Measurements from ENCODE around the gene GAPVD1.
"Not testable (repeated sequence)": the region's sequence is repeated elsewhere in the genome, so short reads cannot be mapped to it uniquely, and the experiment has no call there.

Gene GAPVD1

GRCh38 chr9:125304273-125304672, 42.6 kb downstream of the GAPVD1 start:
- no peak for DNase-seq (ENCODE audit: low read depth)

DNA sequence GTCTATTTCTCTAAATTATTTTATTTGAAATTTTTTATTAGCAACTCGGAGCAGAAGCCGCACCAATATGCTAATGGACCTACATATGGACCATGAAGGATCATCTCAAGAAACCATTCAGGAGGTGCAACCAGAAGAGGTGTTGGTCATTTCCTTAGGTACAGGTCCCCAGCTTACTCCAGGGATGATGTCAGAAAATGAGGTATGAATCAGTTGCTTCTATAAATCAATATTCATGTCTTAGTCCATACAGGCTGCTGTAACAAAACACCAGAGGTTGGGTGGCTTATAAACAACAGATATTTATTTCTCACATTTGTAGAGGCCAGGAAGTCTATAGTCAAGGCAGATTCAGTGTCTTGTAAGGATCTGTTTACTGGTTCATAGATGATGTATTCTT, 50.8 kb downstream of the GAPVD1 start:
- no peak for DNase-seq (ENCODE audit: low read depth)

GRCh38 chr9:125316359-125316758, 54.7 kb downstream of the GAPVD1 start:
- DNase-seq (ENCODE audit: low read depth) = not testable (repeated sequence)

- DNase-seq (ENCODE audit: low read depth) = no peak
These were observed 56.1 kb downstream of the GAPVD1 start for GRCh38 chr9:125317704-125318103.

- DNase-seq (ENCODE audit: low read depth) = no peak
These were observed 59.9 kb downstream of the GAPVD1 start for GRCh38 chr9:125321496-125321895.

- DNase-seq (ENCODE audit: low read depth) = no peak
These were observed 62.0 kb downstream of the GAPVD1 start for GRCh38 chr9:125323615-125324014.

DNA sequence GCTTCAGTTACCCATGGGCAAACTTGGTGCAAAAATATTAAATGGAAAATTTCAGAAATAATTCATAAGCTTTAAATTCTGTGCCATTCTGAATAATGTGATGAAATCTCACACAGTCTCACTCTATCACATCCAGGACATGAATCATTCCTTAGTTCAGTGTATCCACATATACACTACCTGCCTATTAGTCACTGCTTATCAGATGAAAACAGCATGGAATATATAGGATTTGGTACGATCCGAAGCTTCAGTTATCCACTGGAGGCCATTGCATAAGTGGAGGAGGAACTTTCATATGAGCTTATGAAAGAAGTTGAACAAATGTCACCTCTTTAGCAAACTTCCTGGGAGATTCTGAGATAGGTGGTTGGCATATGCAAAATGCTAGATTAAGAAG, 64.2 kb downstream of the GAPVD1 start:
- no peak for DNase-seq (ENCODE audit: low read depth)

DNA sequence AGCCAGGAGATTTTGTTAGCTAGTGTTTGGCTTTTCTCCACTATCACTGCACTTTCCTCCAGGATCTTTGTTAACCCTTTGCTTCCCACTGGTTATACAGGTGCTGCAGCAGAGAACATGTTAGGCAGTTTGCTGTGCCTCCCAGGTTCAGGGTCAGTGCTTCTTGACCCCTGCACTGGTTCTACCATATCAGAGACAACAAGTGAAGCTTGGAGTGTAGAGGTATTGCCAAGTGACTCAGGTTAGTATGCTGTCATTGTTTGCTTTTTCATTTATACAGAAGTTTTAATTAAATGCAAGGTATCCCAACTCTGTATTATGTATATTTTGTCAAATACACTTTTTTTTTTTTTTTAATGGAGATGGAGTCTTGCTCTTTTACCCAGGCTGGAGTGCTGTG, 68.4 kb downstream of the GAPVD1 start:
- DNase-seq (ENCODE audit: low read depth) = no peak

DNA sequence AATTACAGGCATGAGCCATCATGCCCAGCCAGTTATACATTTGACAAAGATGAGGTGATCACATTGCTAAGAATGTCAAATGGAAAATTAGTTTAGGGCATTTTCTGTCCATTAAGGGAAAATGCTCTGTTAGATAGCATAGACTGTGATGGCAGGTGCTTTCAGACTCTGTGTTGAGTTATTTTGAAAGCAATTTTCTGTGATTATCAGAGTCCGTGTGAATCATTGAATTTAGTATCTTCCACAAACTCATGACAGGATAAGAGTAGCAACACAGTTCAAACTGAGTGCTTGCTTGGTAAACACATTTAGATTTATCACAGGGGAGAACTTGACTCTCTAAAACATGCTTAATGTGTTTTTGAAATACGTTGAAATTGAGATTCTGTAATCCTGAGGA, 69.0 kb downstream of the GAPVD1 start:
- no peak for DNase-seq (ENCODE audit: low read depth)

- no peak for DNase-seq (ENCODE audit: low read depth)
These were observed 70.9 kb downstream of the GAPVD1 start for GRCh38 chr9:125332527-125332926.

DNA sequence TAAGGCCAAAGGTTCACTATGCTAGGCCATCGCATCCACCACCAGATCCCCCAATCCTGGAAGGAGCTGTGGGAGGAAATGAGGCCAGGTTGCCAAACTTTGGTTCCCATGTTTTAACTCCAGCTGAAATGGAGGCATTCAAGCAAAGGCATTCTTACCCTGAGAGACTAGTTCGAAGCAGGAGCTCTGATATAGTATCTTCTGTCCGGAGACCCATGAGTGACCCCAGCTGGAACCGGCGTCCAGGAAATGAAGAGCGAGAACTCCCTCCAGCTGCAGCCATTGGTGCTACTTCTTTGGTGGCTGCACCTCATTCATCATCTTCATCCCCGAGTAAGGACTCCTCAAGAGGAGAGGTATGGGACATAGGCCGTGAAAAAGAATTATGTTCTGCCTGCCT, 75.6 kb downstream of the GAPVD1 start:
- DNase-seq (ENCODE audit: low read depth) = no peak

DNA sequence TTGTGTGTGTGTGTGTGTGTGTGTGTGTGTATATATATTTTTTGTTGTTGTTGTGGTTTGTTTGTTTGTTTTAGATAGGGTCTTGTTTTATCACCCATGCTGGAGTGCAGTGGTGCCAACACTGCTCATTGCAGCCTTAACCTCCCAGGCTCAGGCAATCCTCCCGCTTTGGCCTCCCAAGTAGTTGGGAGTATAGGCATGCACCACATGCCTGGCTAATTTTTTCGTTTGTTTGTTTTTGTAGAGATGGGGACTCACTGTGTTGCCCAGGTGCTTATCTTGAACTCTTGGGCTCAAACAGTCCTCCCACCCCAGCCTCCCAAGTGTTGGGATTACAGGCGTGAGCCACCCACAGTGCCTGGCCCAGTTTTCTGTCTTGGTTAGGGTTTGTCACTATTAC, 77.3 kb downstream of the GAPVD1 start:
- DNase-seq (ENCODE audit: low read depth) = no peak

GRCh38 chr9:125341566-125341965, 79.9 kb downstream of the GAPVD1 start:
- DNase-seq (ENCODE audit: low read depth) = no peak

GRCh38 chr9:125343518-125344275, 82.1 kb downstream of the GAPVD1 start:
- DNase-seq (ENCODE audit: low read depth) = no peak

- no peak for DNase-seq (ENCODE audit: low read depth)
These were observed 84.6 kb downstream of the GAPVD1 start for GRCh38 chr9:125346080-125346732.

GRCh38 chr9:125355601-125356000, 94.0 kb downstream of the GAPVD1 start:
- no peak for DNase-seq (ENCODE audit: low read depth)

GRCh38 chr9:125356032-125356431, 94.4 kb downstream of the GAPVD1 start:
- no peak for DNase-seq (ENCODE audit: low read depth)

- no peak for DNase-seq (ENCODE audit: low read depth)
These were observed 97.4 kb downstream of the GAPVD1 start for GRCh38 chr9:125359011-125359410.

GRCh38 chr9:125360601-125361000, 99.0 kb downstream of the GAPVD1 start:
- DNase-seq (ENCODE audit: low read depth) = no peak

DNA sequence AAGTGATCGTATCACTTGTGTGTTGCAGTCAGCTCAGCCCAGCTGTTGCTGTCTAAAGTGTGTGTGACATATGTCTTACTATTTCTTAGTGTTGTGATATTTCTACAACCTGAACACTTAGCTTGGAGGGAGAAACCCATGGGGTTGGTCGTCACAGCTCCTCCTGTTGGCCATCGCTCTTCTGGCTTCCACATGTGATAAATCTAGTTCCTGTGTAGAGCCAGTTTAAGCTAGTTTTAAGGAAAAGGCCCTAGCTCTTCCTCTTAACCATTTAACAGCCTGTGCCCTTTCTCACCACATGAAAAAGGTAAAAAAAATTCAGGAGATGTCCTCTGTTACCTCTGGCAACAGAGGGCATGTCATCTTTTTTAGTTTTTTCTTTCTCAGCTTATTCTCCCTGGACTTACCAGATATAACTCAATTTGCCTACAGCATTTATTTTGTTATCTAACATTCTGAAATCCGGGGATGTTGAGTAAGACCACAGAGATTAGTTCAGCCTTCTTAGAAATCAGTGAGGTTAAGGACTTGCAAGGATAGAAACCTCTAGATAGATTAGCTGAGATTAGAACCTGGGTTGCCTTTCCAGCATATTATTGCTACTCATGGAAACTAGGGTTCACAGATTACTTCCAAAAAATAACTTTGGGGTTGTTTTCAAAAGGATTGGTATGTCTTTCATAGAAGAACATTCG, 100.4 kb downstream of the GAPVD1 start:
- DNase-seq (ENCODE audit: low read depth) = no peak

- no peak for DNase-seq (ENCODE audit: low read depth)
These were observed 105.0 kb downstream of the GAPVD1 start for GRCh38 chr9:125366676-125367075.

GRCh38 chr9:125370786-125371185, 109.2 kb downstream of the GAPVD1 start:
- DNase-seq (ENCODE audit: low read depth) = no peak
